ENCODE data around the gene ADD2. TPM values are rescaled to one million over a fixed set of nuclear protein-coding genes. Genes with fewer than 3 reads are reported as not detected.

ADD2 gene
- total RNA-seq, 2 donors from 2014 or later = 24.3 to 31.6 TPM

GRCh38 chr2:70673041-70673647, 94.9 kb downstream of the ADD2 start:
- no peak for ATAC-seq (replicated peaks in 1 of 2)
- no peak overlapping the region for H3K27ac Mint-ChIP-seq
- no peaks in the 10 kb centered on the region for H3K4me1 Mint-ChIP-seq (ENCODE audit: low read depth)
- H3K36me3 Mint-ChIP-seq (ENCODE audit: insufficient read depth in 2 of 2) = peaks cover 0 to 2% of the 10 kb centered on the region in 2 donors
- H3K27me3 Mint-ChIP-seq (ENCODE audit: low read depth) = no peaks in the 10 kb centered on the region
- H3K9me3 Mint-ChIP-seq = no peaks in the 10 kb centered on the region
- DNase-seq = no peak
- no peak overlapping the region for H3K4me3 Mint-ChIP-seq

DNA sequence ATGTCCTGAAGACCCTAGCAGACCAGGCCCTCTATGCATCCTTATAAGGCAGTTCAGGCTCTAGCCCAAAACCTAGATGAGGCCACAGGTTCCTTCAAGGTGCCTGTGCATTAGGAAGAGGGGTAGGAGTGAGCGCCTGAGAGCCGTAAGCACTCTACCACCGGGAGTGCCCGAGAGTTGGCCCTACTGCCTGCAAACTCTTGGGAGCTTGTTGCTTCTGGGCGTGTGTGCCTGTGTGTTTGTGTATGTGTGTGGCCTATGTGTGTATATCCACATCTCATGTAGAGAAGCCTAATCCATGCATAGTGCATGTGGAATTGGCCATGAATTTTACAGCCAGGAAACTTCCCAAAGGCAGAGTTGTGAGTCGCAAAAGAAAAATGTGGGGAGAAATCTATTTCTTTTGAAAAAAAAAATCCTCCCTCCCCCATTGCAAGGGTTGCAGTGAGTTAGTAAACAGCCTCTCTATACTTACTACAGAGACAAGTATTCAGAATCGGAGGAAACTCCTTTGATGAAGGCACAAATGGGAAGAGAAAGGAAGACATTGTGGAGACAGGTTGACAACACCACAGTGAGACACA, 96.8 kb downstream of the ADD2 start:
- H3K27ac Mint-ChIP-seq = no peak overlapping the region
- DNase-seq (no peak), ATAC-seq (replicated peaks in 1 of 2) (no peak)
- H3K36me3 Mint-ChIP-seq (ENCODE audit: insufficient read depth in 2 of 2) = peaks cover 0 to 2% of the 10 kb centered on the region in 2 donors
- H3K4me1 Mint-ChIP-seq (ENCODE audit: low read depth) = no peaks in the 10 kb centered on the region
- no peak overlapping the region for H3K4me3 Mint-ChIP-seq
- H3K9me3 Mint-ChIP-seq = no peaks in the 10 kb centered on the region
- no peaks in the 10 kb centered on the region for H3K27me3 Mint-ChIP-seq (ENCODE audit: low read depth)

DNA sequence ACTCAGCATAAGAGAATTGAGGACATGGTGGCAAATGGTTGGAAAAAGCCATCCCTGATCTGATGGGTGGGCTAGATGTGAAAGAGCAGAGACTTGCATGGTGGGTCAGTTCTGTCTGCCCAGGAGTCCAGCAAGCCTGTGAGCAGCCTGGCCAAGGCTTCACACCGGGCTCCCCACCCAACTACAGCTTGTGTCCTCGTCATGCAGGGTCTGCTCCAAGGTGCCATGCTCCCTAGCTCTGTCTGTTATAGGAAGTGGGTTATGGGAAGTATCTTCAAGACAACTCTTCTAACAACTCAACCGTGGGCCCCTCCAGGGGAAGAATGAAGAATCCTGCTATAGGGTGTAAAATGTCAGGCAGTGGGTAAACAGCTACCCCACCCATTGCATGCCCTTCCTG, 97.4 kb downstream of the ADD2 start:
- ATAC-seq (replicated peaks in 1 of 2) (no peak), DNase-seq (no peak)
- no peaks in the 10 kb centered on the region for H3K9me3 Mint-ChIP-seq
- H3K4me1 Mint-ChIP-seq (ENCODE audit: low read depth) = no peaks in the 10 kb centered on the region
- H3K4me3 Mint-ChIP-seq = no peak overlapping the region
- H3K27me3 Mint-ChIP-seq (ENCODE audit: low read depth) = no peaks in the 10 kb centered on the region
- peaks cover 0 to 2% of the 10 kb centered on the region in 2 donors for H3K36me3 Mint-ChIP-seq (ENCODE audit: insufficient read depth in 2 of 2)
- no peak overlapping the region for H3K27ac Mint-ChIP-seq

- Mint-ChIP-seq H3K36me3 (ENCODE audit: insufficient read depth in 2 of 2) (peaks cover 0 to 2% of the 10 kb centered on the region in 2 donors), H3K27ac (no peak overlapping the region), H3K4me1 (ENCODE audit: low read depth) (peaks cover 3% of the 10 kb centered on the region), H3K4me3 (no peak overlapping the region), H3K9me3 (no peaks in the 10 kb centered on the region), H3K27me3 (ENCODE audit: low read depth) (no peaks in the 10 kb centered on the region)
- ATAC-seq (replicated peaks in 1 of 2) (no peak), DNase-seq (no peak)
Observed at GRCh38 chr2:70670202-70670601, 97.8 kb downstream of the ADD2 start.

- DNase-seq (no peak), ATAC-seq (replicated peaks in 1 of 2) (no peak)
- H3K27ac Mint-ChIP-seq = no peak overlapping the region
- peaks cover 14% of the 10 kb centered on the region for H3K4me1 Mint-ChIP-seq (ENCODE audit: low read depth)
- peaks cover 3 to 5% of the 10 kb centered on the region in 2 donors for H3K9me3 Mint-ChIP-seq
- peaks cover 3 to 8% of the 10 kb centered on the region in 2 donors for H3K36me3 Mint-ChIP-seq (ENCODE audit: insufficient read depth in 2 of 2)
- no peak overlapping the region for H3K4me3 Mint-ChIP-seq
- H3K27me3 Mint-ChIP-seq (ENCODE audit: low read depth) = no peaks in the 10 kb centered on the region
Observed at GRCh38 chr2:70668911-70669310, 99.1 kb downstream of the ADD2 start.

DNA sequence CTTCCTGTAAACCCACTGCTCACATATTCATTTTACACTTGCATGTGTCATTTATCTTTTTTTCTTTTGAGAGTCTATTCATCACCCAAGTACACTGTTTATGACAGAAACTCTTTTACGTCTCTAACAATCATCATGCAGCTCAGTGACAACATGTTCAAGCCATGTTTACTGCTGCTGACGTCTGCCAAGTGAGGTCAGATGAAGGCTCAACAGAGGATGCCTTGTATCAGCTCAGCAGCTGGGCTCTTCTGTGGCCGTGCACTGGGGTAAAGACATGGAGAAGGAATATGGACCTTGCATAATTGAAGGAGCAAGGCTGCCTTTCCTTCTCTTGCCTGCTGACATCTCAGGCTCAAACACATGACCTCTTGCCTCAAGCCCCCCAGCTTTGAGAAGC, 99.6 kb downstream of the ADD2 start:
- Mint-ChIP-seq H3K4me1 (ENCODE audit: low read depth) (peaks cover 18% of the 10 kb centered on the region), H3K27ac (no peak overlapping the region), H3K9me3 (peaks cover 3 to 5% of the 10 kb centered on the region in 2 donors), H3K4me3 (no peak overlapping the region), H3K27me3 (ENCODE audit: low read depth) (no peaks in the 10 kb centered on the region), H3K36me3 (ENCODE audit: insufficient read depth in 2 of 2) (peaks cover 3 to 6% of the 10 kb centered on the region in 2 donors)
- DNase-seq = no peak
- no peak for ATAC-seq (replicated peaks in 1 of 2)

DNA sequence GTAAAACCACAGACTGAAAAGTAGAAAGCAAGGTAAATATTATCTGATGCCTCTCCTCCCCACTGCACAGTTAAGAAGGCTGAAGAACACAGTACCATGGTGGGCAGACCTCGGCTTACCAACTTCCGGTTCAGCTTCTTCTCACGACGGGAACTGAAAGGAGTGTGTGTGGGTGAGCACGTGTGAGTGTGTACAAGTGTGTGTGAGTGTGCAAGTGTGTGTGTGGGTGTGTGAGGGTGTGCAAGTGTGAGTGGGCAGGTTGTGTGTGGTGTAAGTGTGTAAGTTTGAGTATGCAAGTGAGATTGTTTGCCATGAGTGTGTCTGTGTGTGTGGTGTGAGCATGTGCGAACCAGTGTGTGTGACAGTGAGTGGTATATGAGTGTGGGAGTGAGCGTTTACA, 103.5 kb downstream of the ADD2 start:
- peak in 1 of 2 donors; percentile 5 for DNase-seq
- Mint-ChIP-seq H3K4me1 (ENCODE audit: low read depth) (peaks cover 18% of the 10 kb centered on the region), H3K9me3 (peaks cover 3 to 5% of the 10 kb centered on the region in 2 donors), H3K27ac (no peak overlapping the region), H3K36me3 (ENCODE audit: insufficient read depth in 2 of 2) (peaks cover 3 to 6% of the 10 kb centered on the region in 2 donors), H3K4me3 (no peak overlapping the region), H3K27me3 (ENCODE audit: low read depth) (no peaks in the 10 kb centered on the region)
- ATAC-seq (replicated peaks in 1 of 2) = peak; percentile 38 to 43

DNA sequence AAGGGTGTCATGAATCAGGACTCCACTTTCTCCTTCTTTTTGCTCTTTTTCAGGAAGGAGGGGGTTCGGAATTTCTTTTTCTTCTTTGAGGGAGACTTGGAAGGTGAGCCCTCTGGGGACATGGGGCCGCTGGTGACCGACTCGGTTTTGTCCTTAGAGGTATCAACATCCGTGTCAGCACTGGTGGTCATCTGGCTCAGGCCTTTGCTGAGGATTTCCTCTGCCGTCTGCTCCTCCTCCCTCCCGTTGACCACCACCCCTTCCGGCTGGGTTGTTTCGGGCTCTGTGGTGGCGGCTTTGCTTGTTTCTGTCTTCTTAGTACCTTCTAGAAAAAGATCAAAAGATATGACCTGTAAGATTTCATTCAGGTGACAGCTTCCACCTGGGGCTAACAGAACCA, 104.6 kb downstream of the ADD2 start:
- ATAC-seq (replicated peaks in 1 of 2) (no peak), DNase-seq (no peak)
- no peak overlapping the region for H3K27ac Mint-ChIP-seq
- peaks cover 3 to 6% of the 10 kb centered on the region in 2 donors for H3K36me3 Mint-ChIP-seq (ENCODE audit: insufficient read depth in 2 of 2)
- H3K4me1 Mint-ChIP-seq (ENCODE audit: low read depth) = peaks cover 21% of the 10 kb centered on the region
- H3K27me3 Mint-ChIP-seq (ENCODE audit: low read depth) = no peaks in the 10 kb centered on the region
- H3K4me3 Mint-ChIP-seq = no peak overlapping the region
- peaks cover 3 to 5% of the 10 kb centered on the region in 2 donors for H3K9me3 Mint-ChIP-seq

- Mint-ChIP-seq H3K9me3 (peaks cover 1% of the 10 kb centered on the region in 2 donors), H3K27me3 (ENCODE audit: low read depth) (no peaks in the 10 kb centered on the region), H3K27ac (no peak overlapping the region), H3K36me3 (ENCODE audit: insufficient read depth in 2 of 2) (peaks cover 1% of the 10 kb centered on the region in 2 donors), H3K4me3 (no peak overlapping the region), H3K4me1 (ENCODE audit: low read depth) (peaks cover 48% of the 10 kb centered on the region)
- no peak for ATAC-seq (replicated peaks in 1 of 2)
- DNase-seq = no peak
Observed at GRCh38 chr2:70659551-70659950, 108.4 kb downstream of the ADD2 start.

DNA sequence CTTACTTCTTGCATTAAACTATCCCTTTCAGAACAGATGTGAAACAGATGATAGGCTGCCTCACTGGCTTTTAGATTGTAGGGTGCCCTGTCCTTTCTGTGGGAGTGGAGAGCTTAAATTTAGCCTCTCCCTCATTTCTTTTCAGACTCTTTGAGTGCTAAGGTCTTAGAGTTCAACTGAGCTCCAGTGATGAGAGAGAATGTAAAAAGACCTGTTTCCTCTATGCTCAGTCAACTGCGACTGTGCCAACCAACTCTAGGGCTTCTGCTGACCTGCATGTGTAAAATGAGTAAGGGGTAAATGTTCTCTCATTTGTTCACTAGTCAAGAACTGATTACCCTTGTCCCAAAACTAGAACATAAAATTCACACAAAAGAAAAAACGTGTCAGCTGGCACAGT, 109.5 kb downstream of the ADD2 start:
- no peak overlapping the region for H3K27ac Mint-ChIP-seq
- ATAC-seq (replicated peaks in 1 of 2) (no peak), DNase-seq (no peak)
- H3K27me3 Mint-ChIP-seq (ENCODE audit: low read depth) = peaks cover 11% of the 10 kb centered on the region
- no peaks in the 10 kb centered on the region for H3K36me3 Mint-ChIP-seq (ENCODE audit: insufficient read depth in 2 of 2)
- no peaks in the 10 kb centered on the region for H3K9me3 Mint-ChIP-seq
- peaks cover 38% of the 10 kb centered on the region for H3K4me1 Mint-ChIP-seq (ENCODE audit: low read depth)
- no peak overlapping the region for H3K4me3 Mint-ChIP-seq

DNA sequence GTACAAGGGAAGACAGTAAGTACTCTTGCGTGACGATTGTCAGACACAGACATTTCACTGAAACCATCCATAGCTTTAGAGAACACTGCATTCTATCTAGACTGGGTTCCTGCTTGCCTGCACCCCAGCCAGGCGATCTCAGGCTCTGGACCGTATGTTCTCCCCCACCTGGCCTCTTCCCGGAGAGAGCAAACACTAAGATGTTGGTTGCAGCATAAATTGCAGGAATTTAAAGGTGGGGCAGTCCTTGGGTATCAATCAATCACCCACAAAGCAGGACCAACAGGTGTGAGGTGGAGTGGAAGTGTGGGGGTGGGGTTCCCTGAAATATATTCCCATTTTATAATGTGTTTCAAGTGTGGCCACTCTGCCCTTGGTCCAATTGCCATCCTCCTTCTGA, 110.8 kb downstream of the ADD2 start:
- H3K27me3 Mint-ChIP-seq (ENCODE audit: low read depth) = peaks cover 11% of the 10 kb centered on the region
- no peaks in the 10 kb centered on the region for H3K36me3 Mint-ChIP-seq (ENCODE audit: insufficient read depth in 2 of 2)
- no peak overlapping the region for H3K27ac Mint-ChIP-seq
- H3K4me1 Mint-ChIP-seq (ENCODE audit: low read depth) = peaks cover 38% of the 10 kb centered on the region
- no peak overlapping the region for H3K4me3 Mint-ChIP-seq
- DNase-seq (no peak), ATAC-seq (replicated peaks in 1 of 2) (peak in 1 of 2 donors; percentile 14)
- H3K9me3 Mint-ChIP-seq = no peaks in the 10 kb centered on the region

- ATAC-seq (replicated peaks in 1 of 2) = peak; percentile 52 to 64
- Mint-ChIP-seq H3K36me3 (ENCODE audit: insufficient read depth in 2 of 2) (no peaks in the 10 kb centered on the region), H3K27me3 (ENCODE audit: low read depth) (peaks cover 16% of the 10 kb centered on the region), H3K4me3 (peak overlapping the region; percentile 3 to 20), H3K4me1 (ENCODE audit: low read depth) (peaks cover 38% of the 10 kb centered on the region), H3K27ac (no peak overlapping the region), H3K9me3 (no peaks in the 10 kb centered on the region)
- DNase-seq = peak in 1 of 2 donors; percentile 35
Observed at GRCh38 chr2:70656421-70657010, 111.5 kb downstream of the ADD2 start.

- DNase-seq (no peak), ATAC-seq (replicated peaks in 1 of 2) (no peak)
- H3K36me3 Mint-ChIP-seq (ENCODE audit: insufficient read depth in 2 of 2) = no peaks in the 10 kb centered on the region
- H3K4me1 Mint-ChIP-seq (ENCODE audit: low read depth) = peaks cover 38% of the 10 kb centered on the region
- no peaks in the 10 kb centered on the region for H3K9me3 Mint-ChIP-seq
- H3K27me3 Mint-ChIP-seq (ENCODE audit: low read depth) = peaks cover 21% of the 10 kb centered on the region
- H3K27ac Mint-ChIP-seq = no peak overlapping the region
- H3K4me3 Mint-ChIP-seq = peak overlapping the region in 1 of 2 donors; percentile 47
Observed at GRCh38 chr2:70655786-70656185, 112.2 kb downstream of the ADD2 start.

Data from activated T-cell treated with anti-CD3 and anti-CD28 coated beads, Interleukin-2, amount 50 U/mL, for 72 hours (primary cell).